ENCODE data around the gene ZBTB21. TPM values are rescaled to one million over a fixed set of nuclear protein-coding genes. Genes with fewer than 3 reads are reported as not detected.

The ZBTB21 gene
- polyA plus RNA-seq, 3 donors, result 4.7 to 7.2 (median 6.3) TPM

DNA sequence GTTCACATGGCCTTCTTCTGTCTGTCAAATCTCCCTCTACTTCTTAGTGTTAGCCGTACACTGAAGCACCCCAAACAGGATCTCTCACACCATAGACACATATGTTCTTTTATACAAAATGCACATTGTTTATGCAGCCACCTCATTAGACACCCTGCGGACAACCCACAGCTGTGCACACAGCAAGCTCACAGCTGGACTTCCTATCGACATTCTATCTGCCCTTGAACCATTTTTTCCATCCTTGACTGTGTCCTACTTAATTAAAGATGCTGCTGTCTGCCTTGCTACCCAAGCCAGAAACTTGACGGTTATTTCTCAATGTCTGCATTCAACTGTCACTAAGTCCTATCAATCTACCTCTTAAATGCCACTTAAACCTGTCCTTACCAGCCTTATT, 3.2 kb upstream of the ZBTB21 start:
- H3K4me2 ChIP-seq (replicated peaks; ENCODE audit: extremely low read depth, low read length, poor library complexity, severe bottlenecking), result no peak overlapping the region
- no peak overlapping the region for H3K27ac ChIP-seq (ENCODE audit: low read depth in 1 of 2, low read length in 2 of 2)
- peak overlapping the region in 1 of 2 donors; percentile 1 for H3K4me3 Mint-ChIP-seq
- H3K36me3 ChIP-seq (replicated peaks in 1 of 2; ENCODE audit: control insufficient read depth in 1 of 2, insufficient read depth in 2 of 2, low read length in 2 of 2), result no peaks in the 10 kb centered on the region
- H3K4me3 ChIP-seq (replicated peaks in 1 of 3; ENCODE audit: low read depth in 2 of 3, low read length in 3 of 3), result no peak overlapping the region
- H3K27me3 ChIP-seq (ENCODE audit: control insufficient read depth in 2 of 2, insufficient read depth in 2 of 2, low read length in 2 of 2), result peaks cover 10 to 23% of the 10 kb centered on the region in 2 donors
- no peak for DNase-seq
- no peaks in the 10 kb centered on the region for H3K9me3 ChIP-seq (replicated peaks in 1 of 2; ENCODE audit: control insufficient read depth in 1 of 2, insufficient read depth in 1 of 2, low read length in 2 of 2)
- no peaks in the 10 kb centered on the region for H4K20me1 ChIP-seq (ENCODE audit: insufficient read depth, low read length)
- H3K9me3 Mint-ChIP-seq, result peaks cover 0 to 14% (median 4%) of the 10 kb centered on the region in 7 donors
- 82% methylated on average over 4 of the region's 4 CpGs for WGBS (ENCODE audit: insufficient coverage)
- no peak overlapping the region for H2AFZ ChIP-seq (ENCODE audit: insufficient read depth, low read depth, low read length, poor library complexity, severe bottlenecking)
- peaks cover 3% of the 10 kb centered on the region in 2 donors for H3K36me3 Mint-ChIP-seq
- peaks cover 22 to 24% (median 24%) of the 10 kb centered on the region in 3 donors for H3K27me3 Mint-ChIP-seq (ENCODE audit: low read depth in 3 of 3)
- TF ChIP-seq, protein P1, sequence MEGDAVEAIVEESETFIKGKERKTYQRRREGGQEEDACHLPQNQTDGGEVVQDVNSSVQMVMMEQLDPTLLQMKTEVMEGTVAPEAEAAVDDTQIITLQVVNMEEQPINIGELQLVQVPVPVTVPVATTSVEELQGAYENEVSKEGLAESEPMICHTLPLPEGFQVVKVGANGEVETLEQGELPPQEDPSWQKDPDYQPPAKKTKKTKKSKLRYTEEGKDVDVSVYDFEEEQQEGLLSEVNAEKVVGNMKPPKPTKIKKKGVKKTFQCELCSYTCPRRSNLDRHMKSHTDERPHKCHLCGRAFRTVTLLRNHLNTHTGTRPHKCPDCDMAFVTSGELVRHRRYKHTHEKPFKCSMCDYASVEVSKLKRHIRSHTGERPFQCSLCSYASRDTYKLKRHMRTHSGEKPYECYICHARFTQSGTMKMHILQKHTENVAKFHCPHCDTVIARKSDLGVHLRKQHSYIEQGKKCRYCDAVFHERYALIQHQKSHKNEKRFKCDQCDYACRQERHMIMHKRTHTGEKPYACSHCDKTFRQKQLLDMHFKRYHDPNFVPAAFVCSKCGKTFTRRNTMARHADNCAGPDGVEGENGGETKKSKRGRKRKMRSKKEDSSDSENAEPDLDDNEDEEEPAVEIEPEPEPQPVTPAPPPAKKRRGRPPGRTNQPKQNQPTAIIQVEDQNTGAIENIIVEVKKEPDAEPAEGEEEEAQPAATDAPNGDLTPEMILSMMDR (IDR thresholded peaks at IDR 0.05), result no peak
- H3K4me1 ChIP-seq (ENCODE audit: control insufficient read depth in 1 of 2, insufficient read depth in 2 of 2, low read length in 2 of 2), result peaks cover 10 to 19% of the 10 kb centered on the region in 2 donors
- H3K4me1 Mint-ChIP-seq, result peaks cover 14% of the 10 kb centered on the region
- H3K27ac Mint-ChIP-seq, result no peak overlapping the region
- peaks cover 6% of the 10 kb centered on the region for H3K79me2 ChIP-seq (ENCODE audit: insufficient read depth, low read length)
- no peak overlapping the region for H3K9ac ChIP-seq (ENCODE audit: insufficient read depth, low read length, poor library complexity, severe bottlenecking)
- intact Hi-C loops (cut with micrococcal nuclease), result loop anchor here (5.0 to 10.0 kb wide), 5 partner anchors 44 to 221 kb away; no protein-coding TSS in a partner anchor

DNA sequence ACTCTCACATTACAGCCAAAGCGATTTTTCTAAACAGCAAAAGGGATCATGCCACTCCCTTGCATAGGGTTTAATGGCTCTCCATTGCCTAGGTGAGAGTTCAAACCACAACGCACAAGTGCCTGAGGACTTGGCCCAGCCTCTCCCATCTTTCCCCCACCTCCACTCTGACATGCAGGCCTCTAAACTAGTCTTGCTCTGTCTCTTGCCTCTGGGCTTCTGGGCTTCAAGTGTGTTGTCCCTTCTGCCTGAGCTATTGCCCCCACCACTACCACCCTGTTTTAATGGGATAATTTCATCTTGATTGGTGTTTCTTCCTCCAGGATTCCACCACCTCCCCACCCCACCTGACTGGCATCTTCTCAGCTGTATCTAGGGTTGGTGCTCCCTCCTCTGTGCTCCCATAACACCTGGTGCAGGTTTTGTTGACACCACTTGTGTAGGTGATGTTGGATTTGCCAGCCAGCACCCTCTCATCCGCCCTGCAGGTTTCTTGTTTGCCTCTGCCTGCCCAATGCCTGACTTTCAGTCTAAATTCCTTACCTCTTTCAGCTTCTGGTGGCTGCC, 2.7 kb upstream of the ZBTB21 start:
- peaks cover 10 to 23% of the 10 kb centered on the region in 2 donors for H3K27me3 ChIP-seq (ENCODE audit: control insufficient read depth in 2 of 2, insufficient read depth in 2 of 2, low read length in 2 of 2)
- TF ChIP-seq, protein P1 (IDR thresholded peaks at IDR 0.05), result no peak
- DNase-seq, result no peak
- WGBS (ENCODE audit: insufficient coverage), result 100% methylated on average over 3 of the region's 3 CpGs
- H3K4me1 ChIP-seq (ENCODE audit: control insufficient read depth in 1 of 2, insufficient read depth in 2 of 2, low read length in 2 of 2), result peaks cover 10 to 19% of the 10 kb centered on the region in 2 donors
- H3K9me3 Mint-ChIP-seq, result peaks cover 0 to 14% (median 4%) of the 10 kb centered on the region in 7 donors
- peaks cover 14% of the 10 kb centered on the region for H3K4me1 Mint-ChIP-seq
- intact Hi-C loops (cut with micrococcal nuclease), result loop anchor here (5.0 to 10.0 kb wide), 5 partner anchors 44 to 222 kb away; no protein-coding TSS in a partner anchor
- H3K27ac Mint-ChIP-seq, result no peak overlapping the region
- H4K20me1 ChIP-seq (ENCODE audit: insufficient read depth, low read length), result peaks cover 5% of the 10 kb centered on the region
- H3K4me3 ChIP-seq (replicated peaks in 1 of 3; ENCODE audit: low read depth in 2 of 3, low read length in 3 of 3), result no peak overlapping the region
- H3K9ac ChIP-seq (ENCODE audit: insufficient read depth, low read length, poor library complexity, severe bottlenecking), result no peak overlapping the region
- no peak overlapping the region for H3K27ac ChIP-seq (ENCODE audit: low read depth in 1 of 2, low read length in 2 of 2)
- peaks cover 6 to 7% of the 10 kb centered on the region in 2 donors for H3K36me3 Mint-ChIP-seq
- H3K9me3 ChIP-seq (replicated peaks in 1 of 2; ENCODE audit: control insufficient read depth in 1 of 2, insufficient read depth in 1 of 2, low read length in 2 of 2), result no peaks in the 10 kb centered on the region
- peak overlapping the region in 1 of 2 donors; percentile 61 for H3K4me3 Mint-ChIP-seq
- no peak overlapping the region for H3K4me2 ChIP-seq (replicated peaks; ENCODE audit: extremely low read depth, low read length, poor library complexity, severe bottlenecking)
- H3K79me2 ChIP-seq (ENCODE audit: insufficient read depth, low read length), result peaks cover 8% of the 10 kb centered on the region
- no peak overlapping the region for H2AFZ ChIP-seq (ENCODE audit: insufficient read depth, low read depth, low read length, poor library complexity, severe bottlenecking)
- peaks cover 0 to under 1% of the 10 kb centered on the region in 2 donors for H3K36me3 ChIP-seq (replicated peaks in 1 of 2; ENCODE audit: control insufficient read depth in 1 of 2, insufficient read depth in 2 of 2, low read length in 2 of 2)
- peaks cover 24% of the 10 kb centered on the region in 3 donors for H3K27me3 Mint-ChIP-seq (ENCODE audit: low read depth in 3 of 3)

All from CD14-positive monocyte (primary cell).